Measurements from ENCODE around the gene LYPD3. TPM values are rescaled to one million over a fixed set of nuclear protein-coding genes. Genes with fewer than 3 reads are reported as not detected.

Gene LYPD3
- total and polyA plus RNA-seq, 2 donors (not counting 3 experiments of a cell fraction or from before 2014, with no cell fraction given) = 0.52 TPM; not detected in 1

DNA sequence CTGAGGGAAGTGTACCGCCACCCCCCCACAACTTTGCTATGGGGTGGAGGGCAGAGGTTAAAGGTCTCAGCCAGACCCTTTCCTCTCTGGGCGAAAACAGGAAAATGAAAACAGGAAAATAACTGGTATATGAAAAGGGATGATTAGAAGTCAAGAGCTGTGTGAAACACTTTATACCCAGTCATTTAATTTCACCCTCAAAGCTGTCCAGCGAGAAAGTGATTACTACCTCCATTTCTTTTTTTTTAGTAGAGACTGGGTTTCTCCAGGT is 39.7 kb upstream of the LYPD3 start:
- H3K4me2 ChIP-seq (ENCODE audit: insufficient read depth, low read length) = peak overlapping the region; percentile 83
- H3K9me3 ChIP-seq (replicated peaks; ENCODE audit: control insufficient read depth, insufficient read depth, low read length) = no peaks in the 10 kb centered on the region

More for the DNA sequence above, 39.7 kb upstream of the LYPD3 start:
- intact Hi-C loops (cut with micrococcal nuclease) (loop anchor here (2.0 kb wide), 1 partner anchor 22 kb away; the partner anchor contains the start of gene ETHE1), dilution Hi-C loops (cut with MboI; ENCODE audit: extremely low pct_ligation_motif_present, low sequenced_read_pairs) (no loop called here)
- H2AFZ ChIP-seq (ENCODE audit: low read depth, low read length) = peak overlapping the region; percentile 94
- FAIRE-seq (peak; percentile 15), DNase-seq (ENCODE audit: low read depth, low spot score) (peak; percentile 23)
- H4K20me1 ChIP-seq (replicated peaks; ENCODE audit: control insufficient read depth, extremely low read depth, insufficient read depth, low read length) = no peaks in the 10 kb centered on the region
- H3K79me2 ChIP-seq (ENCODE audit: control insufficient read depth, insufficient read depth, low read length) = no peaks in the 10 kb centered on the region
- H3K27ac ChIP-seq (ENCODE audit: insufficient read depth, low read depth, low read length) = no peak overlapping the region
- H3K4me3 ChIP-seq (replicated peaks in 1 of 3; ENCODE audit: insufficient read depth in 1 of 3, low read depth in 1 of 3, low read length in 3 of 3) = no peak overlapping the region
- H3K27me3 ChIP-seq (ENCODE audit: control insufficient read depth in 2 of 2, insufficient read depth in 2 of 2, low read length in 2 of 2) = no peaks in the 10 kb centered on the region
- H3K9me1 ChIP-seq (replicated peaks; ENCODE audit: control insufficient read depth, extremely low read depth, insufficient read depth, low read length) = no peaks in the 10 kb centered on the region
- H3K4me1 ChIP-seq (ENCODE audit: control insufficient read depth, extremely low read depth, insufficient read depth, low read length) = peaks cover 11% of the 10 kb centered on the region
- no peak overlapping the region for H3K9ac ChIP-seq (replicated peaks; ENCODE audit: extremely low read depth, insufficient read depth, low read length)
- CTCF ChIA-PET = interaction anchor here (1.2 to 3.0 kb wide), 6 partner anchors 15 to 1065 kb away, joined by 3 to 47 read pairs (median 7); no protein-coding TSS in a partner anchor
- H3K36me3 ChIP-seq (ENCODE audit: control insufficient read depth in 2 of 2, extremely low read depth in 1 of 2, insufficient read depth in 2 of 2, low read length in 2 of 2) = peaks cover 0 to 9% of the 10 kb centered on the region in 2 experiments
- no TSS peak for BruUV-seq (replicated peaks)
- POLR2A ChIA-PET = no interaction called here
- TF ChIP-seq POLR2AphosphoS5 (IDR thresholded peaks at IDR 0.05; ENCODE audit: insufficient read depth, low read depth, low read length) (no peak), FOS (IDR thresholded peaks at IDR 0.05; ENCODE audit: borderline replicate concordance, insufficient read depth, low read length) (no peak), MYC (IDR thresholded peaks at IDR 0.05; ENCODE audit: low read depth, low read length) (no peak), GATA2 (IDR thresholded peaks at IDR 0.05; ENCODE audit: insufficient read depth, insufficient read length, low read depth, low read length) (no peak), EZH2 (IDR thresholded peaks at IDR 0.05; ENCODE audit: borderline replicate concordance, low read depth, low read length, severe bottlenecking) (no peak), POLR2A (IDR thresholded peaks at IDR 0.05; ENCODE audit: low read depth, low read length) (no peak), JUN (IDR thresholded peaks at IDR 0.05; ENCODE audit: borderline replicate concordance, insufficient read depth, insufficient read length, low read depth) (no peak)
- TF ChIP-seq, protein P1, sequence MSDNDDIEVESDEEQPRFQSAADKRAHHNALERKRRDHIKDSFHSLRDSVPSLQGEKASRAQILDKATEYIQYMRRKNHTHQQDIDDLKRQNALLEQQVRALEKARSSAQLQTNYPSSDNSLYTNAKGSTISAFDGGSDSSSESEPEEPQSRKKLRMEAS (IDR thresholded peaks at IDR 0.05; ENCODE audit: insufficient read depth, insufficient read length) = no peak
- TF ChIP-seq, protein P2, sequence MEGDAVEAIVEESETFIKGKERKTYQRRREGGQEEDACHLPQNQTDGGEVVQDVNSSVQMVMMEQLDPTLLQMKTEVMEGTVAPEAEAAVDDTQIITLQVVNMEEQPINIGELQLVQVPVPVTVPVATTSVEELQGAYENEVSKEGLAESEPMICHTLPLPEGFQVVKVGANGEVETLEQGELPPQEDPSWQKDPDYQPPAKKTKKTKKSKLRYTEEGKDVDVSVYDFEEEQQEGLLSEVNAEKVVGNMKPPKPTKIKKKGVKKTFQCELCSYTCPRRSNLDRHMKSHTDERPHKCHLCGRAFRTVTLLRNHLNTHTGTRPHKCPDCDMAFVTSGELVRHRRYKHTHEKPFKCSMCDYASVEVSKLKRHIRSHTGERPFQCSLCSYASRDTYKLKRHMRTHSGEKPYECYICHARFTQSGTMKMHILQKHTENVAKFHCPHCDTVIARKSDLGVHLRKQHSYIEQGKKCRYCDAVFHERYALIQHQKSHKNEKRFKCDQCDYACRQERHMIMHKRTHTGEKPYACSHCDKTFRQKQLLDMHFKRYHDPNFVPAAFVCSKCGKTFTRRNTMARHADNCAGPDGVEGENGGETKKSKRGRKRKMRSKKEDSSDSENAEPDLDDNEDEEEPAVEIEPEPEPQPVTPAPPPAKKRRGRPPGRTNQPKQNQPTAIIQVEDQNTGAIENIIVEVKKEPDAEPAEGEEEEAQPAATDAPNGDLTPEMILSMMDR (IDR thresholded peaks at IDR 0.05; ENCODE audit: extremely low read depth in 1 of 2, insufficient read depth in 1 of 2, low read depth in 1 of 2, low read length in 2 of 2) = no peak

Data from endothelial cell of umbilical vein (primary cell).